ENCODE results near the gene HLA-DQB2. TPM values are rescaled to one million over a fixed set of nuclear protein-coding genes. Genes with fewer than 3 reads are reported as not detected.

Gene HLA-DQB2
- total and polyA plus RNA-seq, 2 donors (not counting 3 experiments of a cell fraction or from before 2014, with no cell fraction given) = not detected

DNA sequence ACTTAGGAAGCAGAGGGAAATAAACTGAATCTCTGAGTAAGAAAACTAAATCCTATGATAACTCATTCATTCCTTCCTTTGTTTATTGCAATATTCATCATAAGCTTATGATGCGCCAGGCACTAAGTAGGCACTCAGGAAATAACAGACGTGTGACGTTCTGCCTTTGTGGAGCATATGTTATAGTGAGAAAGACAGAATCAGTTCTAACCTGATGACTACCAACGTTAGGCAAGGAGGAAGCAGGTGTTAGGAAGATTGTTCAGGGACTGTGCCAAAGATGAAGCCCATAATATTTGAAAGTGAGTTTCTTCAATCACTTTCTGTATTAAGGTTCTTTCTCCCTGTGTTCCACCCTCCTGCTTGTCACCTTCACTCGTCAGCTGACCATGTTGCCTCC lies 18.6 kb downstream of the HLA-DQB2 start:
- Histone ChIP-seq H3K27ac (ENCODE audit: insufficient read depth, low read depth, low read length) (no peak overlapping the region), H3K27me3 (ENCODE audit: control insufficient read depth in 2 of 2, insufficient read depth in 2 of 2, low read length in 2 of 2) (peaks cover 8 to 14% of the 10 kb centered on the region in 2 experiments), H3K9me1 (replicated peaks; ENCODE audit: control insufficient read depth, extremely low read depth, insufficient read depth, low read length) (no peaks in the 10 kb centered on the region), H2AFZ (ENCODE audit: low read depth, low read length) (no peak overlapping the region), H3K4me2 (ENCODE audit: insufficient read depth, low read length) (no peak overlapping the region), H3K9ac (replicated peaks; ENCODE audit: extremely low read depth, insufficient read depth, low read length) (no peak overlapping the region), H3K4me1 (ENCODE audit: control insufficient read depth, extremely low read depth, insufficient read depth, low read length) (no peaks in the 10 kb centered on the region), H3K9me3 (replicated peaks; ENCODE audit: control insufficient read depth, insufficient read depth, low read length) (no peaks in the 10 kb centered on the region), H3K36me3 (ENCODE audit: control insufficient read depth in 2 of 2, extremely low read depth in 1 of 2, insufficient read depth in 2 of 2, low read length in 2 of 2) (no peaks in the 10 kb centered on the region), H3K79me2 (ENCODE audit: control insufficient read depth, insufficient read depth, low read length) (no peaks in the 10 kb centered on the region), H4K20me1 (replicated peaks; ENCODE audit: control insufficient read depth, extremely low read depth, insufficient read depth, low read length) (no peaks in the 10 kb centered on the region), H3K4me3 (replicated peaks in 1 of 3; ENCODE audit: insufficient read depth in 1 of 3, low read depth in 1 of 3, low read length in 3 of 3) (no peak overlapping the region)
- dilution Hi-C loops (cut with MboI; ENCODE audit: extremely low pct_ligation_motif_present, low sequenced_read_pairs) (no loop called here), intact Hi-C loops (cut with micrococcal nuclease) (no loop called here)
- ChIA-PET CTCF (no interaction called here), POLR2A (no interaction called here)
- BruUV-seq (replicated peaks) = no TSS peak
- DNase-seq (ENCODE audit: low read depth, low spot score) (no peak), FAIRE-seq (no peak)
- TF ChIP-seq, protein P1, sequence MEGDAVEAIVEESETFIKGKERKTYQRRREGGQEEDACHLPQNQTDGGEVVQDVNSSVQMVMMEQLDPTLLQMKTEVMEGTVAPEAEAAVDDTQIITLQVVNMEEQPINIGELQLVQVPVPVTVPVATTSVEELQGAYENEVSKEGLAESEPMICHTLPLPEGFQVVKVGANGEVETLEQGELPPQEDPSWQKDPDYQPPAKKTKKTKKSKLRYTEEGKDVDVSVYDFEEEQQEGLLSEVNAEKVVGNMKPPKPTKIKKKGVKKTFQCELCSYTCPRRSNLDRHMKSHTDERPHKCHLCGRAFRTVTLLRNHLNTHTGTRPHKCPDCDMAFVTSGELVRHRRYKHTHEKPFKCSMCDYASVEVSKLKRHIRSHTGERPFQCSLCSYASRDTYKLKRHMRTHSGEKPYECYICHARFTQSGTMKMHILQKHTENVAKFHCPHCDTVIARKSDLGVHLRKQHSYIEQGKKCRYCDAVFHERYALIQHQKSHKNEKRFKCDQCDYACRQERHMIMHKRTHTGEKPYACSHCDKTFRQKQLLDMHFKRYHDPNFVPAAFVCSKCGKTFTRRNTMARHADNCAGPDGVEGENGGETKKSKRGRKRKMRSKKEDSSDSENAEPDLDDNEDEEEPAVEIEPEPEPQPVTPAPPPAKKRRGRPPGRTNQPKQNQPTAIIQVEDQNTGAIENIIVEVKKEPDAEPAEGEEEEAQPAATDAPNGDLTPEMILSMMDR (IDR thresholded peaks at IDR 0.05; ENCODE audit: extremely low read depth in 1 of 2, insufficient read depth in 1 of 2, low read depth in 1 of 2, low read length in 2 of 2) = no peak
- TF ChIP-seq JUN (IDR thresholded peaks at IDR 0.05; ENCODE audit: borderline replicate concordance, insufficient read depth, insufficient read length, low read depth) = no peak
- no peak for TF ChIP-seq MYC (IDR thresholded peaks at IDR 0.05; ENCODE audit: low read depth, low read length)
- TF ChIP-seq, protein P2, sequence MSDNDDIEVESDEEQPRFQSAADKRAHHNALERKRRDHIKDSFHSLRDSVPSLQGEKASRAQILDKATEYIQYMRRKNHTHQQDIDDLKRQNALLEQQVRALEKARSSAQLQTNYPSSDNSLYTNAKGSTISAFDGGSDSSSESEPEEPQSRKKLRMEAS (IDR thresholded peaks at IDR 0.05; ENCODE audit: insufficient read depth, insufficient read length) = no peak
- no peak for TF ChIP-seq POLR2AphosphoS5 (IDR thresholded peaks at IDR 0.05; ENCODE audit: insufficient read depth, low read depth, low read length)
- TF ChIP-seq EZH2 (IDR thresholded peaks at IDR 0.05; ENCODE audit: borderline replicate concordance, low read depth, low read length, severe bottlenecking) = no peak
